H9 (cell line): ENCODE data around the gene PITPNM2. TPM values are rescaled to one million over a fixed set of nuclear protein-coding genes. Genes with fewer than 3 reads are reported as not detected.

Experiments
- DNase-seq: peaks from one replicate; pipeline ENCODE4 v3.0.0-alpha.2; 2017
- H2AFZ ChIP-seq: one replicate; pipeline ENCODE4 v1.6.1; 2013; ENCODE audit warnings: mild to moderate bottlenecking, low read length, control low read depth, moderate library complexity
- H2AK5ac ChIP-seq: 2 replicates; pipeline ENCODE4 v1.6.1; 2013; ENCODE audit warnings: low read length, control low read depth, mixed read lengths; ENCODE audit not compliant: insufficient read length
- H2BK120ac ChIP-seq: one replicate; pipeline ENCODE4 v1.6.1; 2013; ENCODE audit warnings: low read depth, mild to moderate bottlenecking, low read length, control low read depth, inconsistent platforms; ENCODE audit not compliant: poor library complexity, severe bottlenecking
- H2BK12ac ChIP-seq: 2 replicates; pipeline ENCODE4 v1.6.1; 2013; ENCODE audit warnings: low read length, control low read depth, mixed read lengths, low read depth; ENCODE audit not compliant: insufficient read length
- H2BK15ac ChIP-seq: 2 replicates; pipeline ENCODE4 v1.6.1; 2013; ENCODE audit warnings: low read depth, low read length, control low read depth
- H2BK20ac ChIP-seq: one replicate; pipeline ENCODE4 v1.6.1; 2013; ENCODE audit warnings: low read depth, mild to moderate bottlenecking, low read length, control low read depth, inconsistent platforms; ENCODE audit not compliant: poor library complexity, severe bottlenecking
- H2BK5ac ChIP-seq: 2 replicates; pipeline ENCODE4 v1.6.1; 2013; ENCODE audit warnings: low read length, control low read depth, mixed read lengths; ENCODE audit not compliant: insufficient read length
- H3K14ac ChIP-seq: 2 replicates; pipeline ENCODE4 v1.6.1; 2013; ENCODE audit warnings: low read length, control low read depth; ENCODE audit not compliant: insufficient read depth
- H3K18ac ChIP-seq: 2 replicates; pipeline ENCODE4 v1.6.1; 2013; ENCODE audit warnings: low read depth, mild to moderate bottlenecking, mixed read lengths, low read length, control low read depth; ENCODE audit not compliant: insufficient read length
- H3K23ac ChIP-seq: 2 replicates; pipeline ENCODE4 v1.6.1; 2013; ENCODE audit warnings: low read length, control low read depth, mixed read lengths, low read depth; ENCODE audit not compliant: insufficient read length
- H3K23me2 ChIP-seq: 2 replicates; pipeline ENCODE4 v1.6.1; 2013; ENCODE audit warnings: low read depth, mild to moderate bottlenecking, mixed read lengths, low read length, control low read depth; ENCODE audit not compliant: insufficient read length, poor library complexity, severe bottlenecking
- H3K27ac ChIP-seq: 2 replicates; pipeline ENCODE4 v1.5.1; 2013; ENCODE audit warnings: low read length, control low read depth, mixed read lengths, low read depth; ENCODE audit not compliant: insufficient read length
- H3K27me3 ChIP-seq: 2 replicates; pipeline ENCODE4 v1.6.1; 2013; ENCODE audit warnings: low read length, control low read depth, inconsistent platforms; ENCODE audit not compliant: insufficient read depth
- H3K4ac ChIP-seq: 2 replicates; pipeline ENCODE4 v1.6.1; 2013; ENCODE audit warnings: low read depth, mild to moderate bottlenecking, control low read depth, inconsistent platforms, low read length, moderate library complexity
- H3K4me1 ChIP-seq: 2 replicates; pipeline ENCODE4 v1.6.1; 2013; ENCODE audit warnings: low read length, control low read depth, inconsistent platforms; ENCODE audit not compliant: insufficient read depth
- H3K4me2 ChIP-seq: 2 replicates; pipeline ENCODE4 v1.6.1; 2013; ENCODE audit warnings: low read length, control low read depth, mixed read lengths; ENCODE audit not compliant: insufficient read length, insufficient read depth
- H3K56ac ChIP-seq: 2 replicates; pipeline ENCODE4 v1.6.1; 2013; ENCODE audit warnings: low read depth, mild to moderate bottlenecking, mixed read lengths, low read length, control low read depth; ENCODE audit not compliant: insufficient read length
- H3K79me1 ChIP-seq: 2 replicates; pipeline ENCODE4 v1.6.1; 2013; ENCODE audit warnings: low read depth, mild to moderate bottlenecking, moderate library complexity, low read length, control low read depth, inconsistent platforms; ENCODE audit not compliant: insufficient read depth, poor library complexity, severe bottlenecking
- H3K79me2 ChIP-seq: 2 replicates; pipeline ENCODE4 v1.6.1; 2013; ENCODE audit warnings: low read length, control low read depth, inconsistent platforms; ENCODE audit not compliant: insufficient read depth
- H3K9ac ChIP-seq: 2 replicates; pipeline ENCODE4 v1.6.1; 2013; ENCODE audit warnings: low read length, control low read depth, mixed read lengths; ENCODE audit not compliant: insufficient read length; ENCODE audit errors: extremely low read depth
- H3K9me3 ChIP-seq: one replicate; pipeline ENCODE4 v1.6.1; 2013; ENCODE audit warnings: low read depth, low read length, inconsistent platforms; ENCODE audit not compliant: control insufficient read depth
- H3T11ph ChIP-seq: one replicate; pipeline ENCODE4 v1.6.1; 2013; ENCODE audit warnings: mild to moderate bottlenecking, low read length, control low read depth, inconsistent platforms
- H4K20me1 ChIP-seq: one replicate; pipeline ENCODE4 v1.6.1; 2013; ENCODE audit not compliant: control insufficient read depth, insufficient read length, insufficient read depth
- H4K5ac ChIP-seq: 2 replicates; pipeline ENCODE4 v1.6.1; 2013; ENCODE audit warnings: low read depth, mild to moderate bottlenecking, mixed read lengths, low read length, control low read depth; ENCODE audit not compliant: insufficient read length
- H4K8ac ChIP-seq: replicated peaks from 2 replicates; pipeline ENCODE4 v1.6.1; 2013; ENCODE audit warnings: low read length, control low read depth, mixed read lengths, low read depth; ENCODE audit not compliant: insufficient read length
- H4K91ac ChIP-seq: 2 replicates; pipeline ENCODE4 v1.6.1; 2013; ENCODE audit warnings: low read depth, mild to moderate bottlenecking, moderate library complexity, mixed read lengths, low read length, control low read depth; ENCODE audit not compliant: insufficient read length
- H3K27ac Mint-ChIP-seq, 3 experiments: 2 replicates in 2 of 3; 3 replicates in 1 of 3; pipeline ENCODE4 v1.8.0; 2020 to 2021; ENCODE audit warnings: mixed read lengths in 3 of 3, mild to moderate bottlenecking in 1 of 3, moderate library complexity in 1 of 3
- H3K27me3 Mint-ChIP-seq: 2 replicates; pipeline ENCODE4 v1.8.0; 2021; ENCODE audit warnings: low read depth, mild to moderate bottlenecking, moderate library complexity, mixed read lengths
- H3K36me3 Mint-ChIP-seq, 3 experiments: 2 replicates in 2 of 3; 3 replicates in 1 of 3; pipeline ENCODE4 v1.8.0; 2020 to 2021; ENCODE audit warnings: low read depth in 3 of 3, mixed read lengths in 3 of 3; ENCODE audit not compliant: insufficient read depth in 1 of 3
- H3K4me1 Mint-ChIP-seq, 2 experiments: 2 replicates each; pipeline ENCODE4 v1.8.0; 2020; ENCODE audit warnings: mixed read lengths in 2 of 2
- H3K4me3 Mint-ChIP-seq, 2 experiments: 2 replicates in 1 of 2; 3 replicates in 1 of 2; pipeline ENCODE4 v1.8.0; 2020 to 2021; ENCODE audit warnings: mild to moderate bottlenecking in 2 of 2, mixed read lengths in 2 of 2, moderate library complexity in 1 of 2
- H3K9me3 Mint-ChIP-seq, 2 experiments: 2 replicates in 1 of 2; 3 replicates in 1 of 2; pipeline ENCODE4 v1.8.0; 2020; ENCODE audit warnings: mild to moderate bottlenecking in 2 of 2, mixed read lengths in 2 of 2, moderate library complexity in 1 of 2
- CTCF ChIP-seq: fragments of 200-600 bp; sonication (generic); conservative IDR thresholded peaks from 3 replicates; pipeline ENCODE4 v1.8.0; 2021; ENCODE audit warnings: antibody characterized with exemption, mild to moderate bottlenecking
- WGBS: extraction: QIAGEN DNeasy Blood & Tissue Kit; methylation state at CpG from one replicate; pipeline ENCODE4 v1.1.7; 2013; ENCODE audit warnings: missing lambda C conversion rate, low lambda C conversion rate, mixed read lengths; ENCODE audit not compliant: insufficient read length; ENCODE audit errors: extremely low coverage; 5-methylcytosine and 5-hydroxymethylcytosine counted together
- total RNA-seq: library from RNA; stranded (reverse); gene quantifications from 2 replicates; pipeline ENCODE4 v1.2.1, GENCODE V29; 2021

The PITPNM2 gene
- total RNA-seq, 1 experiment from 2014 or later = 1.2 TPM

GRCh38 chr12:123106640-123107359 is 44.1 kb downstream of the PITPNM2 start:
- DNase-seq = peak; percentile 61
- Histone ChIP-seq H4K20me1 (no peaks in the 10 kb centered on the region), H3K9ac (no peak overlapping the region), H3K27me3 (no peaks in the 10 kb centered on the region), H3K79me2 (no peaks in the 10 kb centered on the region), H2AFZ (no peak overlapping the region), H3K14ac (peak overlapping the region; percentile 6; the same call in 1 of the 2 replicates), H4K8ac (no peak overlapping the region), H3K18ac (no peak overlapping the region), H3K4ac (no peak overlapping the region), H3K56ac (no peak overlapping the region), H2BK20ac (no peak overlapping the region), H2BK5ac (no peak overlapping the region), H2BK120ac (no peak overlapping the region), H3T11ph (no peak overlapping the region), H3K9me3 (no peaks in the 10 kb centered on the region), H3K27ac (no peak overlapping the region), H4K91ac (no peak overlapping the region), H3K4me1 (peaks cover 18% of the 10 kb centered on the region; the same call in 1 of the 2 replicates), H2BK15ac (no peak overlapping the region), H2BK12ac (no peak overlapping the region), H3K23me2 (no peaks in the 10 kb centered on the region), H3K23ac (no peak overlapping the region), H3K4me2 (no peak overlapping the region), H3K79me1 (no peaks in the 10 kb centered on the region), H4K5ac (no peak overlapping the region), H2AK5ac (no peak overlapping the region)
- H3K36me3 Mint-ChIP-seq = no peaks in the 10 kb centered on the region; a peak in 1 of 7 replicates
- no peaks in the 10 kb centered on the region for H3K9me3 Mint-ChIP-seq
- no peak for TF ChIP-seq CTCF
- peaks cover 56 to 58% of the 10 kb centered on the region in 2 experiments for H3K4me1 Mint-ChIP-seq
- H3K27me3 Mint-ChIP-seq = peaks cover 22% of the 10 kb centered on the region
- no peak overlapping the region; a peak in 1 of 5 replicates for H3K4me3 Mint-ChIP-seq
- WGBS = no CpG with 5 or more reads among the region's 9 CpGs
- peak overlapping the region in 1 of 3 experiments; percentile 60; a peak in 1 of 7 replicates for H3K27ac Mint-ChIP-seq
